PC-9 (cell line): ENCODE measurements around the gene SNRPD3. TPM values are rescaled to one million over a fixed set of nuclear protein-coding genes. Genes with fewer than 3 reads are reported as not detected.

ENCODE experiments used
- BruUV-seq: library from RNA; stranded (reverse); fragments of 400-500 nt; replicated peaks from 2 replicates; lab custom pipeline; 2021; lab: Mats Ljungman, UMichigan
- CTCF ChIA-PET: fragments of 300-600 bp; sonication (Branson Sonifier 250); formaldehyde crosslinking; loops from one replicate; lab custom pipeline; 2022; ENCODE audit warnings: antibody characterized with exemption; lab: Charles Lee
- POLR2A ChIA-PET: fragments of 300-600 bp; sonication (Branson Sonifier 250); formaldehyde crosslinking; loops from one replicate; lab custom pipeline; 2022; ENCODE audit warnings: antibody characterized with exemption; ENCODE audit not compliant: unreplicated experiment; lab: Charles Lee
- DNase-seq, 2 experiments: peaks; one replicate each; pipeline versions ENCODE4 v3.0.0 to v3.0.0-alpha.2; 2015 to 2022; ENCODE audit warnings: mixed read lengths in 1 of 2
- H2AFZ ChIP-seq: fragments of 200-600 bp; sonication (generic); 2 replicates; pipeline ENCODE4 v1.8.1; 2017; ENCODE audit warnings: antibody characterized with exemption
- H3F3A ChIP-seq: fragments of 200-600 bp; sonication (generic); 2 replicates; pipeline ENCODE4 v1.8.1; 2017; ENCODE audit warnings: antibody characterized with exemption, mild to moderate bottlenecking, low read depth; ENCODE audit not compliant: insufficient read depth
- H3K27ac ChIP-seq: fragments of 200-600 bp; sonication (generic); 2 replicates; pipeline ENCODE4 v1.6.1; 2016; ENCODE audit warnings: mixed run types
- H3K27me3 ChIP-seq: fragments of 200-600 bp; sonication (generic); 2 replicates; pipeline ENCODE4 v1.6.1; 2016; ENCODE audit warnings: low read depth, mixed run types; ENCODE audit not compliant: insufficient read depth
- H3K36me3 ChIP-seq: fragments of 200-600 bp; sonication (generic); 2 replicates; pipeline ENCODE4 v1.6.1; 2016; ENCODE audit warnings: low read depth, mixed run types
- H3K4me1 ChIP-seq: fragments of 200-600 bp; sonication (generic); replicated peaks from 2 replicates; pipeline ENCODE4 v1.6.1; 2016; ENCODE audit warnings: mixed run types; ENCODE audit not compliant: insufficient read depth
- H3K4me2 ChIP-seq: fragments of 200-600 bp; sonication (generic); 2 replicates; pipeline ENCODE4 v1.6.1; 2017; ENCODE audit warnings: mixed run types
- H3K4me3 ChIP-seq: fragments of 200-600 bp; sonication (generic); 2 replicates; pipeline ENCODE4 v1.6.1; 2016; ENCODE audit warnings: mixed run types
- H3K79me2 ChIP-seq: fragments of 200-600 bp; sonication (generic); 2 replicates; pipeline ENCODE4 v1.6.1; 2017; ENCODE audit warnings: low read depth, mixed run types
- H3K9me2 ChIP-seq: fragments of 200-600 bp; sonication (generic); 2 replicates; pipeline ENCODE4 v1.8.1; 2017; ENCODE audit warnings: mild to moderate bottlenecking; ENCODE audit not compliant: insufficient read depth
- H3K9me3 ChIP-seq: fragments of 200-600 bp; sonication (generic); 2 replicates; pipeline ENCODE4 v1.8.1; 2016; ENCODE audit warnings: low read depth; ENCODE audit not compliant: insufficient read depth
- H4K20me1 ChIP-seq: fragments of 200-600 bp; sonication (generic); 2 replicates; pipeline ENCODE4 v1.8.1; 2017; ENCODE audit not compliant: insufficient read depth
- CTCF ChIP-seq: fragments of 200-600 bp; sonication (generic); conservative IDR thresholded peaks from 2 replicates; pipeline ENCODE4 v1.6.1; 2017; ENCODE audit warnings: mixed run types, antibody characterized with exemption, mild to moderate bottlenecking, moderate library complexity
- EZH2 ChIP-seq: fragments of 200-600 bp; sonication (generic); IDR thresholded peaks from 2 replicates; pipeline ENCODE4 v1.8.0; 2017; ENCODE audit warnings: antibody characterized with exemption, low read depth
- intact Hi-C: fragments of 100-400 bp; cut with micrococcal nuclease; formaldehyde crosslinking; loops from one replicate; pipeline ENCODE4 v1.10.0; 2022; ENCODE audit not compliant: unreplicated experiment
- total RNA-seq: library from RNA; stranded (reverse); gene quantifications from 2 replicates; pipeline ENCODE4 v1.2.3, GENCODE V29; 2021

Gene SNRPD3
- total RNA-seq, 1 experiment from 2014 or later = 117 TPM

GRCh38 chr22:24576778-24577177 is 21.0 kb downstream of the SNRPD3 start:
- Histone ChIP-seq H3K79me2 (no peaks in the 10 kb centered on the region), H3K36me3 (peaks cover 2% of the 10 kb centered on the region; the same call in 1 of the 2 replicates), H3K27me3 (no peaks in the 10 kb centered on the region), H3K9me3 (no peaks in the 10 kb centered on the region), H3K27ac (no peak overlapping the region), H4K20me1 (peaks cover 6% of the 10 kb centered on the region), H3K4me3 (no peak overlapping the region), H3F3A (peaks cover 26% of the 10 kb centered on the region), H3K4me1 (no peaks in the 10 kb centered on the region), H2AFZ (no peak overlapping the region), H3K9me2 (no peaks in the 10 kb centered on the region), H3K4me2 (no peak overlapping the region)
- ChIA-PET POLR2A (interaction anchor here (0.6 kb wide), 1 partner anchor 13 kb away, joined by 5 read pairs; no protein-coding TSS in a partner anchor), CTCF (no interaction called here)
- TF ChIP-seq EZH2 (no peak), CTCF (no peak)
- DNase-seq = no peak
- BruUV-seq = no TSS peak
- intact Hi-C loops = no loop called here

- Histone ChIP-seq H2AFZ (no peak overlapping the region), H3K4me1 (no peaks in the 10 kb centered on the region), H3K4me3 (no peak overlapping the region), H3F3A (peaks cover 26% of the 10 kb centered on the region), H3K79me2 (no peaks in the 10 kb centered on the region), H3K9me3 (no peaks in the 10 kb centered on the region), H3K36me3 (no peaks in the 10 kb centered on the region; the same call in 1 of the 2 replicates), H3K27ac (no peak overlapping the region), H4K20me1 (peaks cover 6% of the 10 kb centered on the region), H3K4me2 (no peak overlapping the region), H3K9me2 (no peaks in the 10 kb centered on the region), H3K27me3 (no peaks in the 10 kb centered on the region)
- intact Hi-C loops = no loop called here
- POLR2A ChIA-PET = no interaction called here
- CTCF ChIA-PET = no interaction called here
- no TSS peak for BruUV-seq
- no peak for DNase-seq
- TF ChIP-seq EZH2 = no peak
These were observed 22.8 kb downstream of the SNRPD3 start for GRCh38 chr22:24578355-24579257.

- BruUV-seq = no TSS peak
- intact Hi-C loops = no loop called here
These were observed 23.4 kb downstream of the SNRPD3 start for GRCh38 chr22:24579258-24579601.

More at GRCh38 chr22:24579258-24579601, 23.4 kb downstream of the SNRPD3 start:
- no peak for TF ChIP-seq CTCF
- TF ChIP-seq EZH2 = no peak
- Histone ChIP-seq H3K9me2 (no peaks in the 10 kb centered on the region), H3K79me2 (no peaks in the 10 kb centered on the region), H3F3A (peaks cover 26% of the 10 kb centered on the region), H3K9me3 (no peaks in the 10 kb centered on the region), H3K36me3 (no peaks in the 10 kb centered on the region; the same call in 1 of the 2 replicates), H3K4me2 (no peak overlapping the region), H2AFZ (no peak overlapping the region), H3K4me1 (no peaks in the 10 kb centered on the region), H3K4me3 (no peak overlapping the region), H3K27ac (no peak overlapping the region), H4K20me1 (peaks cover 6% of the 10 kb centered on the region), H3K27me3 (no peaks in the 10 kb centered on the region)
- POLR2A ChIA-PET = no interaction called here
- DNase-seq = no peak
- CTCF ChIA-PET = no interaction called here
